Neural cell (in vitro differentiated cells): Measurements from ENCODE around the gene TMEM269. TPM values are rescaled to one million over a fixed set of nuclear protein-coding genes. Genes with fewer than 3 reads are reported as not detected.

Experiments used
- H2AFZ ChIP-seq: fragments of 200-600, 300-800 bp; sonication (generic), shearing (Covaris generic); 2 replicates; pipeline ENCODE4 v1.6.0; 2014; ENCODE audit warnings: low read depth, mild to moderate bottlenecking, antibody characterized with exemption, low read length, moderate library complexity
- H3F3A ChIP-seq: fragments of 200-600 bp; shearing (Covaris generic); 2 replicates; pipeline ENCODE4 v1.6.1; 2016; ENCODE audit warnings: mild to moderate bottlenecking, moderate library complexity, mixed read lengths, antibody characterized with exemption, low read length; ENCODE audit not compliant: insufficient read depth, poor library complexity, severe bottlenecking
- H3K27ac ChIP-seq: fragments of 200-600, 300-800 bp; sonication (generic), shearing (Covaris generic); 2 replicates; pipeline ENCODE4 v1.5.1; 2014; ENCODE audit warnings: mild to moderate bottlenecking, low read length, moderate library complexity
- H3K27me3 ChIP-seq: fragments of 300-800, 200-600 bp; sonication (generic), shearing (Covaris generic); 2 replicates; pipeline ENCODE4 v1.6.0; 2014; ENCODE audit warnings: mild to moderate bottlenecking, low read depth, low read length, moderate library complexity; ENCODE audit not compliant: insufficient read depth
- H3K36me3 ChIP-seq: fragments of 300-800, 200-600 bp; sonication (generic), shearing (Covaris generic); 2 replicates; pipeline ENCODE4 v1.5.1; 2014; ENCODE audit warnings: mild to moderate bottlenecking, antibody characterized with exemption, low read length, moderate library complexity; ENCODE audit not compliant: insufficient read depth
- H3K4me2 ChIP-seq: fragments of 300-800, 200-600 bp; sonication (generic), shearing (Covaris generic); 2 replicates; pipeline ENCODE4 v1.6.0; 2014; ENCODE audit warnings: mild to moderate bottlenecking, low read length
- H3K4me3 ChIP-seq: fragments of 300-800, 200-600 bp; sonication (generic), shearing (Covaris generic); 2 replicates; pipeline ENCODE4 v1.5.1; 2014; ENCODE audit warnings: mild to moderate bottlenecking, low read length, moderate library complexity
- H3K79me2 ChIP-seq: fragments of 200-600 bp; shearing (Covaris generic); replicated peaks from 2 replicates; pipeline ENCODE4 v1.6.0; 2014; ENCODE audit warnings: mild to moderate bottlenecking, low read length, moderate library complexity; ENCODE audit not compliant: insufficient read depth
- H3K9ac ChIP-seq: fragments of 300-800, 200-600 bp; sonication (generic), shearing (Covaris generic); 2 replicates; pipeline ENCODE4 v1.6.1; 2016; ENCODE audit warnings: mild to moderate bottlenecking, low read length, mixed read lengths
- H3K9me2 ChIP-seq: fragments of 200-600 bp; shearing (Covaris generic); 2 replicates; pipeline ENCODE4 v1.6.1; 2016; ENCODE audit warnings: mild to moderate bottlenecking, low read length, mixed read lengths; ENCODE audit not compliant: insufficient read depth
- H3K9me3 ChIP-seq: fragments of 200-600, 300-800 bp; sonication (generic), shearing (Covaris generic); 2 replicates; pipeline ENCODE4 v1.6.1; 2016; ENCODE audit warnings: mild to moderate bottlenecking, mixed run types, low read length, moderate library complexity, mixed read lengths
- H4K20me1 ChIP-seq: fragments of 200-600 bp; shearing (Covaris generic); 2 replicates; pipeline ENCODE4 v1.6.1; 2016; ENCODE audit warnings: mild to moderate bottlenecking, mixed run types; ENCODE audit not compliant: insufficient read depth
- CTCF ChIP-seq: fragments of 450-650 bp; IDR thresholded peaks from 2 replicates; pipeline ENCODE4 v1.5.1; 2014; ENCODE audit warnings: antibody characterized with exemption, mild to moderate bottlenecking, moderate library complexity; ENCODE audit not compliant: poor library complexity, severe bottlenecking
- EP300 ChIP-seq: fragments of 450-650 bp; conservative IDR thresholded peaks from 2 replicates; pipeline ENCODE4 v1.6.1; 2014; ENCODE audit warnings: antibody characterized with exemption, mild to moderate bottlenecking, moderate library complexity; ENCODE audit not compliant: poor library complexity, severe bottlenecking
- EZH2 ChIP-seq: fragments of 200-600, 300-800 bp; shearing (Covaris generic), sonication (generic); IDR thresholded peaks from 2 replicates; pipeline ENCODE4 v1.6.1; 2014; ENCODE audit warnings: antibody characterized with exemption, low read length, borderline replicate concordance, mild to moderate bottlenecking; ENCODE audit not compliant: insufficient read depth, poor library complexity, severe bottlenecking
- MXI1 ChIP-seq: fragments of 450-650 bp; conservative IDR thresholded peaks from 2 replicates; pipeline ENCODE4 v1.6.1; 2014; ENCODE audit warnings: antibody characterized with exemption, mild to moderate bottlenecking; ENCODE audit not compliant: poor library complexity, severe bottlenecking
- POLR2AphosphoS5 ChIP-seq: IDR thresholded peaks from 2 replicates; pipeline ENCODE4 v1.6.1; 2012
- RAD21 ChIP-seq: fragments of 450-650 bp; conservative IDR thresholded peaks from 2 replicates; pipeline ENCODE4 v1.6.1; 2014; ENCODE audit warnings: antibody characterized with exemption, mild to moderate bottlenecking, moderate library complexity
- REST ChIP-seq: IDR thresholded peaks from 2 replicates; pipeline ENCODE4 v1.6.1; 2012; ENCODE audit warnings: borderline replicate concordance
- SMC3 ChIP-seq: fragments of 450-650 bp; conservative IDR thresholded peaks from 2 replicates; pipeline ENCODE4 v1.6.1; 2014; ENCODE audit warnings: antibody characterized with exemption, mild to moderate bottlenecking, moderate library complexity; ENCODE audit not compliant: poor library complexity
- TAF1 ChIP-seq: IDR thresholded peaks from 2 replicates; pipeline ENCODE4 v1.6.1; 2012; ENCODE audit warnings: low read depth
- polyA plus RNA-seq: library from polyadenylated mRNA; depleted of rRNA; stranded (reverse); fragments of >200 nt; gene quantifications from 2 replicates; pipeline ENCODE4 v1.2.3, GENCODE V29; 2014

Gene TMEM269
- polyA plus RNA-seq, 1 donor from 2014 or later: 1.1 TPM

GRCh38 chr1:42817440-42817767 is 32.6 kb downstream of the TMEM269 start:
- peaks cover 27% of the 10 kb centered on the region for H3K79me2 ChIP-seq
- no peaks in the 10 kb centered on the region for H4K20me1 ChIP-seq
- peak overlapping the region; percentile 68 for H3K4me3 ChIP-seq
- H3K9me3 ChIP-seq: no peaks in the 10 kb centered on the region
- H3K9me2 ChIP-seq: no peaks in the 10 kb centered on the region
- H3K27ac ChIP-seq: peak overlapping the region; percentile 95
- no peaks in the 10 kb centered on the region for H3F3A ChIP-seq
- H2AFZ ChIP-seq: peak overlapping the region; percentile 54
- H3K9ac ChIP-seq: peak overlapping the region; percentile 80
- no peaks in the 10 kb centered on the region for H3K36me3 ChIP-seq
- no peaks in the 10 kb centered on the region for H3K27me3 ChIP-seq
- H3K4me2 ChIP-seq: peak overlapping the region; percentile 60
- TF ChIP-seq MXI1: no peak
- no peak for TF ChIP-seq RAD21
- TF ChIP-seq SMC3: no peak
- no peak for TF ChIP-seq POLR2AphosphoS5
- TF ChIP-seq EZH2: no peak
- TF ChIP-seq REST: no peak
- TF ChIP-seq TAF1: no peak
- no peak for TF ChIP-seq EP300
- no peak for TF ChIP-seq CTCF

- Histone ChIP-seq H3K9me3 (no peaks in the 10 kb centered on the region), H3K79me2 (peaks cover 22% of the 10 kb centered on the region), H3K4me2 (peak overlapping the region; percentile 60), H3K9ac (no peak overlapping the region), H2AFZ (no peak overlapping the region), H3K36me3 (no peaks in the 10 kb centered on the region), H3K4me3 (peak overlapping the region; percentile 68), H3F3A (no peaks in the 10 kb centered on the region), H3K9me2 (no peaks in the 10 kb centered on the region), H3K27me3 (no peaks in the 10 kb centered on the region), H4K20me1 (no peaks in the 10 kb centered on the region), H3K27ac (no peak overlapping the region)
- TF ChIP-seq RAD21: no peak
- TF ChIP-seq CTCF: no peak
- no peak for TF ChIP-seq SMC3
- no peak for TF ChIP-seq EP300
- no peak for TF ChIP-seq EZH2
- no peak for TF ChIP-seq POLR2AphosphoS5
- TF ChIP-seq MXI1: no peak
- TF ChIP-seq TAF1: no peak
- no peak for TF ChIP-seq REST
Measured at GRCh38 chr1:42817976-42818375, 33.2 kb downstream of the TMEM269 start.
